B cell (primary cell): ENCODE measurements around the gene MISP3. TPM values are rescaled to one million over a fixed set of nuclear protein-coding genes. Genes with fewer than 3 reads are reported as not detected.

Experiments used
- ATAC-seq: fragments of 200-7000 bp; cut with Tn5 transposase; one replicate; pipeline ENCODE4 v1.10.0; 2021; ENCODE audit warnings: low read depth, mild to moderate bottlenecking, moderate number of reproducible peaks, moderate library complexity
- CTCF ChIA-PET: fragments of 350-600 bp; sonication (Branson Sonifier 250); formaldehyde crosslinking; loops from one replicate; lab custom pipeline; 2021; ENCODE audit warnings: antibody characterized with exemption, inconsistent platforms; lab: Charles Lee
- POLR2A ChIA-PET: fragments of 350-600 bp; sonication (Branson Sonifier 250); formaldehyde crosslinking; loops from one replicate; lab custom pipeline; 2021; ENCODE audit warnings: antibody characterized with exemption; lab: Charles Lee
- DNase-seq: peaks from one replicate; pipeline ENCODE4 v3.0.0; 2013
- H2AFZ ChIP-seq: 2 replicates; pipeline ENCODE4 v1.6.1; 2012; ENCODE audit warnings: mild to moderate bottlenecking, low read depth, low read length; ENCODE audit not compliant: insufficient read depth, poor library complexity, severe bottlenecking
- H3K27ac ChIP-seq, 2 donors: 1 replicate in 1 of 2; 2 replicates in 1 of 2; pipeline ENCODE4 v1.5.1; 2012 to 2013; ENCODE audit warnings: low read length in 2 of 2, mild to moderate bottlenecking in 2 of 2, moderate library complexity in 1 of 2
- H3K27me3 ChIP-seq, 4 experiments: fragments of 200-600 bp in 1 of 4; sonication (generic) in 1 of 4; replicated peaks in 1 of 4; 1 replicate in 2 of 4; 2 replicates in 2 of 4; pipeline versions ENCODE4 v1.6.1 to v1.7.0; 2013 to 2016; ENCODE audit warnings: low read length in 3 of 4, mild to moderate bottlenecking in 2 of 4, mixed read lengths in 1 of 4, moderate library complexity in 1 of 4; ENCODE audit not compliant: insufficient read depth in 4 of 4, control insufficient read depth in 3 of 4; ENCODE audit errors: control extremely low read depth in 1 of 4
- H3K36me3 ChIP-seq, 2 experiments: replicated peaks in 1 of 2; 1 replicate in 1 of 2; 2 replicates in 1 of 2; pipeline versions ENCODE4 v1.6.1 to v1.7.1; 2013; ENCODE audit warnings: low read length in 1 of 2; ENCODE audit not compliant: insufficient read depth in 2 of 2, control insufficient read depth in 1 of 2; ENCODE audit errors: control extremely low read depth in 1 of 2, extremely low read depth in 1 of 2
- H3K4me1 ChIP-seq, 2 donors: fragments of 200-600 bp in 1 of 2; sonication (generic) in 1 of 2; 1 replicate in 1 of 2; 2 replicates in 1 of 2; pipeline versions ENCODE4 v1.5.1 to v1.6.1; 2013 to 2017; ENCODE audit warnings: low read length in 2 of 2; ENCODE audit not compliant: control insufficient read depth in 2 of 2, insufficient read depth in 2 of 2
- H3K4me2 ChIP-seq: replicated peaks from 2 replicates; pipeline ENCODE3; 2012; ENCODE audit warnings: mild to moderate bottlenecking, low read depth, low read length; ENCODE audit not compliant: poor library complexity, severe bottlenecking
- H3K4me3 ChIP-seq, 5 experiments: fragments of 200-600 bp in 1 of 5; sonication (generic) in 1 of 5; 1 replicate in 3 of 5; 2 replicates in 2 of 5; pipeline versions ENCODE4 v1.5.1 to v1.7.0; 2011 to 2016; ENCODE audit warnings: low read length in 4 of 5, mild to moderate bottlenecking in 4 of 5, low read depth in 2 of 5, control low read depth in 1 of 5, moderate library complexity in 1 of 5; ENCODE audit not compliant: insufficient read depth in 1 of 5; ENCODE audit errors: control extremely low read depth in 1 of 5, extremely low read depth in 1 of 5
- H3K79me2 ChIP-seq: fragments of 200-600 bp; sonication (generic); one replicate; pipeline ENCODE4 v1.6.0; 2016; ENCODE audit warnings: low read length; ENCODE audit not compliant: control insufficient read depth, insufficient read depth
- H3K9ac ChIP-seq: fragments of 200-600 bp; sonication (generic); 2 replicates; pipeline ENCODE4 v1.6.1; 2017; ENCODE audit warnings: mild to moderate bottlenecking, low read length, moderate library complexity
- H3K9me3 ChIP-seq, 3 donors: one replicate each; pipeline versions ENCODE4 v1.6.1 to v1.7.1; 2013; ENCODE audit warnings: low read length in 2 of 3; ENCODE audit not compliant: control insufficient read depth in 2 of 3, insufficient read depth in 1 of 3; ENCODE audit errors: control extremely low read depth in 1 of 3
- H4K20me1 ChIP-seq: 2 replicates; pipeline ENCODE4 v1.6.0; 2012; ENCODE audit warnings: mild to moderate bottlenecking, low read length; ENCODE audit not compliant: insufficient read depth, control insufficient read depth, poor library complexity, severe bottlenecking
- H3K27ac Mint-ChIP-seq: one replicate; pipeline ENCODE4 v1.8.0; 2021; ENCODE audit warnings: mixed read lengths
- H3K27me3 Mint-ChIP-seq: one replicate; pipeline ENCODE4 v1.8.0; 2021; ENCODE audit warnings: mixed read lengths
- H3K4me1 Mint-ChIP-seq: one replicate; pipeline ENCODE4 v1.8.0; 2021; ENCODE audit warnings: mixed read lengths
- H3K4me3 Mint-ChIP-seq: one replicate; pipeline ENCODE4 v1.8.0; 2021; ENCODE audit warnings: mixed read lengths
- H3K9me3 Mint-ChIP-seq: one replicate; pipeline ENCODE4 v1.8.0; 2022; ENCODE audit warnings: mixed read lengths; ENCODE audit not compliant: insufficient read depth
- EZH2 ChIP-seq: IDR thresholded peaks from 2 replicates; pipeline ENCODE4 v1.6.1; 2012; ENCODE audit warnings: borderline replicate concordance, low read depth, mild to moderate bottlenecking, moderate library complexity, low read length; ENCODE audit not compliant: insufficient read depth, poor library complexity, severe bottlenecking
- WGBS: methylation state at CpG from one replicate; pipeline ENCODE4 v1.1.5; 2013; ENCODE audit warnings: missing lambda C conversion rate; ENCODE audit not compliant: insufficient coverage; 5-methylcytosine and 5-hydroxymethylcytosine counted together
- intact Hi-C: fragments of 100-400 bp; cut with micrococcal nuclease; formaldehyde crosslinking; loops from one replicate; pipeline ENCODE4 v1.10.0; 2022
- polyA plus RNA-seq: library from polyadenylated mRNA; depleted of rRNA; stranded (reverse); fragments of >200 nt; gene quantifications from 2 replicates; pipeline ENCODE4 v1.2.3, GENCODE V29; 2012
- total RNA-seq, 2 donors: library from RNA; stranded (reverse); fragments of 120-200 nt in 1 of 2; gene quantifications; 1 replicate in 1 of 2; 2 replicates in 1 of 2; pipeline versions ENCODE4 v1.2.3 to v1.2.4, GENCODE V29; 2013 to 2022
- TF ChIP-seq, protein P1 (sequence below): fragments of 200-600 bp; IDR thresholded peaks from one replicate; pipeline ENCODE4 v1.8.0; 2022; ENCODE audit warnings: antibody characterized with exemption, mild to moderate bottlenecking

Gene MISP3
- total and polyA plus RNA-seq, 2 donors (not counting 1 experiment from before 2014, with no cell fraction given) = 0.34 TPM

DNA sequence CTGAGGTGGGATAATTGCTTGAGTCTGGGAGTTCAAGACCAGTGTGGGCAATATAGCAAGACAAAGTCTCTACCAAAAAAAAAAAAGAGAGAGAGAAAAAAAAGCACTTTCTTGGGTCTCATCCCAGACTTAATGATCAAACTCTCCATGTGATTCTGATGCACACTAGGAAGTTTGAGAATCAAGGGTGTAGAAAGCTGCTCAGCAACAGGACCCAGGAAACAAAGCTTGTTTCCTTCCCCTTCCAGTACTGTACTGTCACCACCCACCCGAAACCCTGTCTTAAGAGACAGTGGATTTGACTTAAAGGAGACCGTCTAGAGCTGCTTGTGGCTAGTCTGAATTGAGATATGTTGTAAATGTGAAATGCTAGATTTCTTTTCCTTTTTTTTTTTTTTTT lies 5.8 kb downstream of the MISP3 start:
- TF ChIP-seq EZH2 = no peak
- TF ChIP-seq, protein P1, sequence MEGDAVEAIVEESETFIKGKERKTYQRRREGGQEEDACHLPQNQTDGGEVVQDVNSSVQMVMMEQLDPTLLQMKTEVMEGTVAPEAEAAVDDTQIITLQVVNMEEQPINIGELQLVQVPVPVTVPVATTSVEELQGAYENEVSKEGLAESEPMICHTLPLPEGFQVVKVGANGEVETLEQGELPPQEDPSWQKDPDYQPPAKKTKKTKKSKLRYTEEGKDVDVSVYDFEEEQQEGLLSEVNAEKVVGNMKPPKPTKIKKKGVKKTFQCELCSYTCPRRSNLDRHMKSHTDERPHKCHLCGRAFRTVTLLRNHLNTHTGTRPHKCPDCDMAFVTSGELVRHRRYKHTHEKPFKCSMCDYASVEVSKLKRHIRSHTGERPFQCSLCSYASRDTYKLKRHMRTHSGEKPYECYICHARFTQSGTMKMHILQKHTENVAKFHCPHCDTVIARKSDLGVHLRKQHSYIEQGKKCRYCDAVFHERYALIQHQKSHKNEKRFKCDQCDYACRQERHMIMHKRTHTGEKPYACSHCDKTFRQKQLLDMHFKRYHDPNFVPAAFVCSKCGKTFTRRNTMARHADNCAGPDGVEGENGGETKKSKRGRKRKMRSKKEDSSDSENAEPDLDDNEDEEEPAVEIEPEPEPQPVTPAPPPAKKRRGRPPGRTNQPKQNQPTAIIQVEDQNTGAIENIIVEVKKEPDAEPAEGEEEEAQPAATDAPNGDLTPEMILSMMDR = no peak
- Histone ChIP-seq H3K27ac (no peak overlapping the region), H3K9ac (no peak overlapping the region), H3K9me3 (no peaks in the 10 kb centered on the region), H3K79me2 (peaks cover 4% of the 10 kb centered on the region), H3K4me3 (no peak overlapping the region), H3K4me1 (peaks cover 30 to 37% of the 10 kb centered on the region in 2 donors), H3K27me3 (peaks cover 0 to 10% (median 4%) of the 10 kb centered on the region in 4 experiments), H4K20me1 (no peaks in the 10 kb centered on the region), H2AFZ (no peak overlapping the region), H3K4me2 (no peak overlapping the region), H3K36me3 (no peaks in the 10 kb centered on the region)
- POLR2A ChIA-PET = interaction anchor here (0.7 to 0.9 kb wide), 3 partner anchors 39 to 290 kb away, joined by 4 to 7 read pairs (median 6); partner anchors contain the start of gene PRKACA
- Mint-ChIP-seq H3K9me3 (no peaks in the 10 kb centered on the region), H3K4me3 (no peak overlapping the region), H3K4me1 (peaks cover 31% of the 10 kb centered on the region), H3K27me3 (peaks cover 2% of the 10 kb centered on the region), H3K27ac (no peak overlapping the region)
- CTCF ChIA-PET = interaction anchor here (0.7 to 2.4 kb wide), 7 partner anchors 9 to 340 kb away, joined by 3 to 10 read pairs (median 4); no protein-coding TSS in a partner anchor
- DNase-seq (no peak), ATAC-seq (no peak)
- WGBS = no CpG with 5 or more reads among the region's 2 CpGs
- intact Hi-C loops = no loop called here
